ENCODE results near the gene PLEKHS1. TPM values are rescaled to one million over a fixed set of nuclear protein-coding genes. Genes with fewer than 3 reads are reported as not detected.

The PLEKHS1 gene
- total RNA-seq, 2 experiments from 2014 or later = not detected

- Mint-ChIP-seq H3K4me3 (no peak overlapping the region), H3K9me3 (peaks cover 2% of the 10 kb centered on the region), H3K27ac (no peak overlapping the region), H3K4me1 (peaks cover 3% of the 10 kb centered on the region), H3K27me3 (no peaks in the 10 kb centered on the region), H3K36me3 (peaks cover 38% of the 10 kb centered on the region)
- ATAC-seq (ENCODE audit: low read depth) = no peak
- DNase-seq = no peak
- POLR2A ChIA-PET = no interaction called here
Measured at GRCh38 chr10:113720386-113720785, 31.1 kb upstream of the PLEKHS1 start.

GRCh38 chr10:113732160-113732881 lies 19.2 kb upstream of the PLEKHS1 start:
- H3K27me3 Mint-ChIP-seq = no peaks in the 10 kb centered on the region
- peaks cover 32% of the 10 kb centered on the region for H3K36me3 Mint-ChIP-seq
- POLR2A ChIA-PET = no interaction called here
- H3K27ac Mint-ChIP-seq = no peak overlapping the region
- H3K4me1 Mint-ChIP-seq = peaks cover 1% of the 10 kb centered on the region
- ATAC-seq (ENCODE audit: low read depth) (no peak), DNase-seq (no peak)
- no peak overlapping the region for H3K4me3 Mint-ChIP-seq
- no peaks in the 10 kb centered on the region for H3K9me3 Mint-ChIP-seq

- ATAC-seq (ENCODE audit: low read depth) = no peak
- POLR2A ChIA-PET = no interaction called here
- H3K4me1 Mint-ChIP-seq = peaks cover 2% of the 10 kb centered on the region
Measured at GRCh38 chr10:113732966-113733365, 18.5 kb upstream of the PLEKHS1 start.

GRCh38 chr10:113733635-113734034 lies 17.8 kb upstream of the PLEKHS1 start:
- POLR2A ChIA-PET = no interaction called here
- H3K27ac Mint-ChIP-seq = no peak overlapping the region
- peaks cover 2% of the 10 kb centered on the region for H3K4me1 Mint-ChIP-seq
- ATAC-seq (ENCODE audit: low read depth) (no peak), DNase-seq (no peak)
- peaks cover 21% of the 10 kb centered on the region for H3K36me3 Mint-ChIP-seq
- H3K27me3 Mint-ChIP-seq = no peaks in the 10 kb centered on the region
- H3K4me3 Mint-ChIP-seq = no peak overlapping the region
- H3K9me3 Mint-ChIP-seq = no peaks in the 10 kb centered on the region

More at GRCh38 chr10:113732966-113733365, 18.5 kb upstream of the PLEKHS1 start:
- Mint-ChIP-seq H3K27ac (no peak overlapping the region), H3K4me3 (no peak overlapping the region), H3K9me3 (no peaks in the 10 kb centered on the region), H3K36me3 (peaks cover 28% of the 10 kb centered on the region), H3K27me3 (no peaks in the 10 kb centered on the region)
- no peak for DNase-seq

GRCh38 chr10:113735913-113736312 lies 15.6 kb upstream of the PLEKHS1 start:
- no peak overlapping the region for H3K4me3 Mint-ChIP-seq
- H3K27ac Mint-ChIP-seq = no peak overlapping the region

GRCh38 chr10:113736576-113736975 lies 14.9 kb upstream of the PLEKHS1 start:
- peaks cover 2% of the 10 kb centered on the region for H3K4me1 Mint-ChIP-seq

More at GRCh38 chr10:113735913-113736312, 15.6 kb upstream of the PLEKHS1 start:
- POLR2A ChIA-PET = no interaction called here
- H3K36me3 Mint-ChIP-seq = peaks cover 7% of the 10 kb centered on the region
- ATAC-seq (ENCODE audit: low read depth) (no peak), DNase-seq (no peak)
- H3K4me1 Mint-ChIP-seq = peaks cover 2% of the 10 kb centered on the region
- peaks cover under 1% of the 10 kb centered on the region for H3K27me3 Mint-ChIP-seq
- H3K9me3 Mint-ChIP-seq = no peaks in the 10 kb centered on the region

GRCh38 chr10:113739031-113739430 lies 12.5 kb upstream of the PLEKHS1 start:
- H3K27me3 Mint-ChIP-seq = peaks cover 6% of the 10 kb centered on the region
- ATAC-seq (ENCODE audit: low read depth) = no peak
- no peak overlapping the region for H3K27ac Mint-ChIP-seq
- POLR2A ChIA-PET = no interaction called here
- peaks cover 3% of the 10 kb centered on the region for H3K4me1 Mint-ChIP-seq
- peaks cover 6% of the 10 kb centered on the region for H3K36me3 Mint-ChIP-seq
- no peak overlapping the region for H3K4me3 Mint-ChIP-seq
- H3K9me3 Mint-ChIP-seq = no peaks in the 10 kb centered on the region
- DNase-seq = no peak

More at GRCh38 chr10:113736576-113736975, 14.9 kb upstream of the PLEKHS1 start:
- no peaks in the 10 kb centered on the region for H3K9me3 Mint-ChIP-seq
- POLR2A ChIA-PET = no interaction called here
- ATAC-seq (ENCODE audit: low read depth) = no peak
- H3K4me3 Mint-ChIP-seq = no peak overlapping the region
- no peak overlapping the region for H3K27ac Mint-ChIP-seq
- H3K36me3 Mint-ChIP-seq = peaks cover 5% of the 10 kb centered on the region
- H3K27me3 Mint-ChIP-seq = peaks cover 1% of the 10 kb centered on the region
- no peak for DNase-seq

GRCh38 chr10:113739577-113739976 lies 11.9 kb upstream of the PLEKHS1 start:
- H3K27ac Mint-ChIP-seq = no peak overlapping the region
- peaks cover 3% of the 10 kb centered on the region for H3K4me1 Mint-ChIP-seq
- no peak overlapping the region for H3K4me3 Mint-ChIP-seq
- peaks cover 2% of the 10 kb centered on the region for H3K36me3 Mint-ChIP-seq
- no peaks in the 10 kb centered on the region for H3K9me3 Mint-ChIP-seq
- ATAC-seq (ENCODE audit: low read depth) (no peak), DNase-seq (no peak)
- POLR2A ChIA-PET = no interaction called here
- peaks cover 10% of the 10 kb centered on the region for H3K27me3 Mint-ChIP-seq

GRCh38 chr10:113740850-113741249 lies 10.6 kb upstream of the PLEKHS1 start:
- POLR2A ChIA-PET = no interaction called here
- Mint-ChIP-seq H3K9me3 (no peaks in the 10 kb centered on the region), H3K4me3 (no peak overlapping the region), H3K27me3 (peaks cover 16% of the 10 kb centered on the region), H3K27ac (no peak overlapping the region), H3K36me3 (peaks cover 2% of the 10 kb centered on the region), H3K4me1 (peaks cover 3% of the 10 kb centered on the region)
- no peak for ATAC-seq (ENCODE audit: low read depth)
- DNase-seq = no peak

- DNase-seq = no peak
- H3K27ac Mint-ChIP-seq = no peak overlapping the region
- no peak overlapping the region for H3K4me3 Mint-ChIP-seq
- peaks cover under 1% of the 10 kb centered on the region for H3K9me3 Mint-ChIP-seq
- peaks cover 1% of the 10 kb centered on the region for H3K4me1 Mint-ChIP-seq
- no peak for ATAC-seq (ENCODE audit: low read depth)
- peaks cover 19% of the 10 kb centered on the region for H3K27me3 Mint-ChIP-seq
- POLR2A ChIA-PET = no interaction called here
- H3K36me3 Mint-ChIP-seq = peaks cover 2% of the 10 kb centered on the region
Measured at GRCh38 chr10:113742466-113742865, 9.0 kb upstream of the PLEKHS1 start.

- ATAC-seq (ENCODE audit: low read depth) (no peak), DNase-seq (no peak)
- no peak overlapping the region for H3K4me3 Mint-ChIP-seq
- H3K27ac Mint-ChIP-seq = no peak overlapping the region
- H3K9me3 Mint-ChIP-seq = peaks cover 2% of the 10 kb centered on the region
- POLR2A ChIA-PET = no interaction called here
- peaks cover 19% of the 10 kb centered on the region for H3K27me3 Mint-ChIP-seq
- peaks cover 2% of the 10 kb centered on the region for H3K36me3 Mint-ChIP-seq
- H3K4me1 Mint-ChIP-seq = peaks cover 1% of the 10 kb centered on the region
Measured at GRCh38 chr10:113743594-113743993, 7.9 kb upstream of the PLEKHS1 start.

GRCh38 chr10:113745374-113745773 lies 6.1 kb upstream of the PLEKHS1 start:
- DNase-seq = no peak
- no peak for ATAC-seq (ENCODE audit: low read depth)
- H3K27me3 Mint-ChIP-seq = peaks cover 24% of the 10 kb centered on the region
- POLR2A ChIA-PET = no interaction called here
- peaks cover 2% of the 10 kb centered on the region for H3K36me3 Mint-ChIP-seq
- H3K9me3 Mint-ChIP-seq = peaks cover 2% of the 10 kb centered on the region
- H3K4me1 Mint-ChIP-seq = peaks cover 1% of the 10 kb centered on the region
- no peak overlapping the region for H3K4me3 Mint-ChIP-seq
- no peak overlapping the region for H3K27ac Mint-ChIP-seq

GRCh38 chr10:113746217-113746957 lies 5.1 kb upstream of the PLEKHS1 start:
- Mint-ChIP-seq H3K9me3 (peaks cover 2% of the 10 kb centered on the region), H3K4me1 (peaks cover 1% of the 10 kb centered on the region), H3K4me3 (no peak overlapping the region), H3K27ac (no peak overlapping the region), H3K36me3 (peaks cover 2% of the 10 kb centered on the region), H3K27me3 (peaks cover 27% of the 10 kb centered on the region)
- ATAC-seq (ENCODE audit: low read depth) = no peak
- no peak for DNase-seq
- POLR2A ChIA-PET = no interaction called here

- H3K27me3 Mint-ChIP-seq = peaks cover 23% of the 10 kb centered on the region
- no peaks in the 10 kb centered on the region for H3K4me1 Mint-ChIP-seq
- ATAC-seq (ENCODE audit: low read depth) = no peak
- no peak overlapping the region for H3K4me3 Mint-ChIP-seq
- DNase-seq = no peak
- H3K27ac Mint-ChIP-seq = no peak overlapping the region
- POLR2A ChIA-PET = no interaction called here
- peaks cover under 1% of the 10 kb centered on the region for H3K9me3 Mint-ChIP-seq
- no peaks in the 10 kb centered on the region for H3K36me3 Mint-ChIP-seq
Measured at GRCh38 chr10:113752553-113752952, 1.1 kb downstream of the PLEKHS1 start.
